ENCODE measurements around the gene GREB1L. TPM values are rescaled to one million over a fixed set of nuclear protein-coding genes. Genes with fewer than 3 reads are reported as not detected.

The GREB1L gene
- polyA plus RNA-seq, 1 donor (not counting 4 experiments of a cell fraction or from before 2014, with no cell fraction given): 5.5 TPM

GRCh38 chr18:21389283-21389682 is 147.3 kb downstream of the GREB1L start:
- peak overlapping the region; percentile 60 for H3K27ac ChIP-seq (ENCODE audit: control insufficient read depth, insufficient read depth, low read length)
- no peaks in the 10 kb centered on the region for H3K36me3 ChIP-seq (ENCODE audit: control insufficient read depth in 2 of 2, extremely low read depth in 1 of 2, insufficient read depth in 2 of 2, low read length in 2 of 2)
- H2AFZ ChIP-seq (ENCODE audit: control insufficient read depth, low read length): no peak overlapping the region
- H3K27me3 ChIP-seq (ENCODE audit: control insufficient read depth, extremely low read depth, insufficient read depth, low read length): no peaks in the 10 kb centered on the region
- TF ChIP-seq EZH2 (IDR thresholded peaks at IDR 0.05; ENCODE audit: low read length) (no peak), CTCF (optimal IDR thresholded peaks at IDR 0.05 in 1 of 3, IDR thresholded peaks at IDR 0.05 in 1 of 3, conservative IDR thresholded peaks at IDR 0.05 in 1 of 3; ENCODE audit: extremely low read depth in 1 of 3, insufficient read depth in 2 of 3, low read length in 3 of 3) (no peak)
- H3K9me1 ChIP-seq (ENCODE audit: control insufficient read depth, extremely low read depth, insufficient read depth, low read length): no peaks in the 10 kb centered on the region
- no peak for FAIRE-seq
- dilution Hi-C loops (cut with MboI; ENCODE audit: extremely low pct_ligation_motif_present, low sequenced_read_pairs): no loop called here
- peak overlapping the region; percentile 1 for H3K4me2 ChIP-seq (ENCODE audit: control insufficient read depth, extremely low read depth, insufficient read depth, low read depth, low read length)
- DNase-seq (ENCODE audit: low read depth, low spot score): no peak
- no peaks in the 10 kb centered on the region for H4K20me1 ChIP-seq (ENCODE audit: control insufficient read depth, extremely low read depth, insufficient read depth, low read length)
- peaks cover 25% of the 10 kb centered on the region for H3K4me1 ChIP-seq (ENCODE audit: control insufficient read depth, extremely low read depth, insufficient read depth, low read length)
- H3K9ac ChIP-seq (ENCODE audit: control insufficient read depth, extremely low read depth, insufficient read depth, low read length): no peak overlapping the region
- H3K9me3 ChIP-seq (ENCODE audit: control insufficient read depth, low read depth, low read length): no peaks in the 10 kb centered on the region
- H3K79me2 ChIP-seq (ENCODE audit: control insufficient read depth, insufficient read depth, low read length): no peaks in the 10 kb centered on the region
- no peak overlapping the region for H3K4me3 ChIP-seq (ENCODE audit: control insufficient read depth in 2 of 3, extremely low read depth in 1 of 3, insufficient read depth in 2 of 3, low read depth in 1 of 3, low read length in 3 of 3)

GRCh38 chr18:21389903-21390302 is 147.9 kb downstream of the GREB1L start:
- Histone ChIP-seq H3K9me1 (ENCODE audit: control insufficient read depth, extremely low read depth, insufficient read depth, low read length) (no peaks in the 10 kb centered on the region), H3K4me2 (ENCODE audit: control insufficient read depth, extremely low read depth, insufficient read depth, low read depth, low read length) (peak overlapping the region; percentile 1), H2AFZ (ENCODE audit: control insufficient read depth, low read length) (no peak overlapping the region), H3K79me2 (ENCODE audit: control insufficient read depth, insufficient read depth, low read length) (no peaks in the 10 kb centered on the region), H3K27ac (ENCODE audit: control insufficient read depth, insufficient read depth, low read length) (peak overlapping the region; percentile 60), H4K20me1 (ENCODE audit: control insufficient read depth, extremely low read depth, insufficient read depth, low read length) (no peaks in the 10 kb centered on the region), H3K27me3 (ENCODE audit: control insufficient read depth, extremely low read depth, insufficient read depth, low read length) (no peaks in the 10 kb centered on the region), H3K4me1 (ENCODE audit: control insufficient read depth, extremely low read depth, insufficient read depth, low read length) (peaks cover 25% of the 10 kb centered on the region), H3K9ac (ENCODE audit: control insufficient read depth, extremely low read depth, insufficient read depth, low read length) (no peak overlapping the region), H3K36me3 (ENCODE audit: control insufficient read depth in 2 of 2, extremely low read depth in 1 of 2, insufficient read depth in 2 of 2, low read length in 2 of 2) (no peaks in the 10 kb centered on the region), H3K4me3 (ENCODE audit: control insufficient read depth in 2 of 3, extremely low read depth in 1 of 3, insufficient read depth in 2 of 3, low read depth in 1 of 3, low read length in 3 of 3) (no peak overlapping the region), H3K9me3 (ENCODE audit: control insufficient read depth, low read depth, low read length) (no peaks in the 10 kb centered on the region)
- DNase-seq (ENCODE audit: low read depth, low spot score): peak; percentile 9
- no peak for FAIRE-seq
- TF ChIP-seq EZH2 (IDR thresholded peaks at IDR 0.05; ENCODE audit: low read length) (no peak), CTCF (optimal IDR thresholded peaks at IDR 0.05 in 1 of 3, IDR thresholded peaks at IDR 0.05 in 1 of 3, conservative IDR thresholded peaks at IDR 0.05 in 1 of 3; ENCODE audit: extremely low read depth in 1 of 3, insufficient read depth in 2 of 3, low read length in 3 of 3) (no peak)
- dilution Hi-C loops (cut with MboI; ENCODE audit: extremely low pct_ligation_motif_present, low sequenced_read_pairs): no loop called here

Measured in keratinocyte (primary cell).